GM19468 (cell line): ENCODE measurements around the gene DHRS7B.
"Not testable (repeated sequence)": the region's sequence is repeated elsewhere in the genome, so short reads cannot be mapped to it uniquely, and the experiment has no call there.

ENCODE experiments used
- ATAC-seq: cut with Tn5 transposase; IDR thresholded peaks from one replicate; pipeline ENCODE4 v1.9.1; 2021; ENCODE audit warnings: mild to moderate bottlenecking, moderate library complexity, moderate number of reproducible peaks; ENCODE audit not compliant: unreplicated experiment; ENCODE audit errors: extremely low read depth

The DHRS7B gene

GRCh38 chr17:21106316-21106715, 20.4 kb upstream of the DHRS7B start:
- no peak for ATAC-seq

GRCh38 chr17:21107067-21107650, 19.6 kb upstream of the DHRS7B start:
- not testable (repeated sequence) for ATAC-seq

- no peak for ATAC-seq
Measured at GRCh38 chr17:21108651-21109050, 18.1 kb upstream of the DHRS7B start.

- no peak for ATAC-seq
Measured at GRCh38 chr17:21113049-21113690, 13.6 kb upstream of the DHRS7B start.

GRCh38 chr17:21113716-21114115, 13.0 kb upstream of the DHRS7B start:
- no peak for ATAC-seq

GRCh38 chr17:21114791-21115190, 12.0 kb upstream of the DHRS7B start:
- ATAC-seq: not testable (repeated sequence)

- no peak for ATAC-seq
Measured at GRCh38 chr17:21119247-21119918, 7.4 kb upstream of the DHRS7B start.

GRCh38 chr17:21119919-21120249, 6.9 kb upstream of the DHRS7B start:
- no peak for ATAC-seq

GRCh38 chr17:21124086-21124485, 2.7 kb upstream of the DHRS7B start:
- no peak for ATAC-seq

GRCh38 chr17:21124517-21124916, 2.2 kb upstream of the DHRS7B start:
- not testable (repeated sequence) for ATAC-seq

GRCh38 chr17:21125862-21126261, 902 bp upstream of the DHRS7B start:
- ATAC-seq: no peak

- no peak for ATAC-seq
Measured at GRCh38 chr17:21127509-21128077, 829 bp downstream of the DHRS7B start.

GRCh38 chr17:21129023-21129681, 2.4 kb downstream of the DHRS7B start:
- ATAC-seq: no peak

GRCh38 chr17:21131137-21131536, 4.4 kb downstream of the DHRS7B start:
- no peak for ATAC-seq

- no peak for ATAC-seq
Measured at GRCh38 chr17:21132428-21132827, 5.7 kb downstream of the DHRS7B start.

- no peak for ATAC-seq
Measured at GRCh38 chr17:21134559-21134958, 7.8 kb downstream of the DHRS7B start.

- no peak for ATAC-seq
Measured at GRCh38 chr17:21140911-21141310, 14.1 kb downstream of the DHRS7B start.

- no peak for ATAC-seq
Measured at GRCh38 chr17:21141331-21141730, 14.6 kb downstream of the DHRS7B start.

GRCh38 chr17:21142065-21142464, 15.3 kb downstream of the DHRS7B start:
- not testable (repeated sequence) for ATAC-seq

- no peak for ATAC-seq
Measured at GRCh38 chr17:21143695-21144094, 16.9 kb downstream of the DHRS7B start.

GRCh38 chr17:21144299-21144698, 17.5 kb downstream of the DHRS7B start:
- not testable (repeated sequence) for ATAC-seq
